ENCODE results near the gene THADA. TPM values are rescaled to one million over a fixed set of nuclear protein-coding genes. Genes with fewer than 3 reads are reported as not detected.

Gene THADA
- total RNA-seq, 4 donors from 2014 or later, result 35.7 to 49.2 (median 47.4) TPM

GRCh38 chr2:43377327-43377726, 218.5 kb downstream of the THADA start:
- H3K9me3 ChIP-seq, result no peaks in the 10 kb centered on the region
- H3K27ac ChIP-seq, result no peak overlapping the region
- DNase-seq (ENCODE audit: low spot score in 2 of 2), result no peak
- no peak overlapping the region for H3K4me3 ChIP-seq
- H3K36me3 ChIP-seq, result peaks cover 0 to 4% (median 0%) of the 10 kb centered on the region in 3 donors
- no peaks in the 10 kb centered on the region for H3K27me3 ChIP-seq
- WGBS, 2 donors, result 97 to 100% methylated on average over 3 of the region's 3 CpGs
- TF ChIP-seq, protein P1, sequence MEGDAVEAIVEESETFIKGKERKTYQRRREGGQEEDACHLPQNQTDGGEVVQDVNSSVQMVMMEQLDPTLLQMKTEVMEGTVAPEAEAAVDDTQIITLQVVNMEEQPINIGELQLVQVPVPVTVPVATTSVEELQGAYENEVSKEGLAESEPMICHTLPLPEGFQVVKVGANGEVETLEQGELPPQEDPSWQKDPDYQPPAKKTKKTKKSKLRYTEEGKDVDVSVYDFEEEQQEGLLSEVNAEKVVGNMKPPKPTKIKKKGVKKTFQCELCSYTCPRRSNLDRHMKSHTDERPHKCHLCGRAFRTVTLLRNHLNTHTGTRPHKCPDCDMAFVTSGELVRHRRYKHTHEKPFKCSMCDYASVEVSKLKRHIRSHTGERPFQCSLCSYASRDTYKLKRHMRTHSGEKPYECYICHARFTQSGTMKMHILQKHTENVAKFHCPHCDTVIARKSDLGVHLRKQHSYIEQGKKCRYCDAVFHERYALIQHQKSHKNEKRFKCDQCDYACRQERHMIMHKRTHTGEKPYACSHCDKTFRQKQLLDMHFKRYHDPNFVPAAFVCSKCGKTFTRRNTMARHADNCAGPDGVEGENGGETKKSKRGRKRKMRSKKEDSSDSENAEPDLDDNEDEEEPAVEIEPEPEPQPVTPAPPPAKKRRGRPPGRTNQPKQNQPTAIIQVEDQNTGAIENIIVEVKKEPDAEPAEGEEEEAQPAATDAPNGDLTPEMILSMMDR (IDR thresholded peaks at IDR 0.05), result no peak
- TF ChIP-seq POLR2A (IDR thresholded peaks at IDR 0.05), result no peak
- no peak for TF ChIP-seq EP300 (IDR thresholded peaks at IDR 0.05)
- H3K4me1 ChIP-seq, result peaks cover 0 to 11% (median 2%) of the 10 kb centered on the region in 4 donors

- Histone ChIP-seq H3K27me3 (no peaks in the 10 kb centered on the region), H3K4me1 (peaks cover 0 to 17% (median 2%) of the 10 kb centered on the region in 4 donors), H3K4me3 (no peak overlapping the region), H3K9me3 (no peaks in the 10 kb centered on the region), H3K36me3 (peaks cover 0 to 4% (median 0%) of the 10 kb centered on the region in 3 donors), H3K27ac (no peak overlapping the region)
- no peak for DNase-seq (ENCODE audit: low spot score in 2 of 2)
- WGBS, 2 donors, result 84 to 88% methylated on average over 8 of the region's 8 CpGs
- TF ChIP-seq EP300 (IDR thresholded peaks at IDR 0.05) (no peak), POLR2A (IDR thresholded peaks at IDR 0.05) (no peak)
- TF ChIP-seq, protein P1 (IDR thresholded peaks at IDR 0.05), result no peak
These were observed 219.2 kb downstream of the THADA start for GRCh38 chr2:43376523-43377198.

GRCh38 chr2:43375746-43376522, 219.9 kb downstream of the THADA start:
- Histone ChIP-seq H3K27ac (no peak overlapping the region), H3K4me3 (no peak overlapping the region), H3K27me3 (no peaks in the 10 kb centered on the region), H3K4me1 (peaks cover 0 to 24% (median 5%) of the 10 kb centered on the region in 4 donors), H3K9me3 (no peaks in the 10 kb centered on the region), H3K36me3 (peaks cover 0 to 4% (median 0%) of the 10 kb centered on the region in 3 donors)
- TF ChIP-seq POLR2A (IDR thresholded peaks at IDR 0.05), result no peak
- TF ChIP-seq, protein P1 (IDR thresholded peaks at IDR 0.05), result no peak
- 71 to 75% methylated on average over 3 of the region's 3 CpGs for WGBS, 2 donors
- no peak for DNase-seq (ENCODE audit: low spot score in 2 of 2)

- peaks cover 0 to under 1% (median 0%) of the 10 kb centered on the region in 3 donors for H3K36me3 ChIP-seq
- no peaks in the 10 kb centered on the region for H3K9me3 ChIP-seq
- TF ChIP-seq POLR2A (IDR thresholded peaks at IDR 0.05) (no peak), EP300 (IDR thresholded peaks at IDR 0.05) (no peak)
- TF ChIP-seq, protein P1 (IDR thresholded peaks at IDR 0.05), result no peak
- H3K27ac ChIP-seq, result no peak overlapping the region
- 91% methylated on average over 8 of the region's 8 CpGs for WGBS, 2 donors
- peaks cover 0 to 53% (median 10%) of the 10 kb centered on the region in 4 donors for H3K4me1 ChIP-seq
- H3K27me3 ChIP-seq, result no peaks in the 10 kb centered on the region
- no peak overlapping the region for H3K4me3 ChIP-seq
- no peak for DNase-seq (ENCODE audit: low spot score in 2 of 2)
These were observed 223.3 kb downstream of the THADA start for GRCh38 chr2:43372416-43373081.
